Sigmoid colon (tissue), 7 donors: ENCODE results near the gene NRN1. TPM values are rescaled to one million over a fixed set of nuclear protein-coding genes. Genes with fewer than 3 reads are reported as not detected.
"Not testable (repeated sequence)": the region's sequence is repeated elsewhere in the genome, so short reads cannot be mapped to it uniquely, and the experiment has no call there.

Experiments used
- DNase-seq: peaks from one replicate; pipeline ENCODE4 v3.0.0-alpha.2; 2019
- H3K27ac ChIP-seq, 4 donors: fragments of 200-600 bp; sonication (generic); one replicate each; pipeline ENCODE4 v1.5.1; 2016 to 2019; ENCODE audit warnings: mild to moderate bottlenecking in 1 of 4
- H3K27me3 ChIP-seq, 3 donors: fragments of 200-600 bp; sonication (generic); one replicate each; pipeline ENCODE4 v1.5.1; 2019; ENCODE audit warnings: mild to moderate bottlenecking in 1 of 3
- H3K36me3 ChIP-seq, 4 donors: fragments of 200-600 bp; sonication (generic); one replicate each; pipeline ENCODE4 v1.5.1; 2016 to 2019
- H3K4me1 ChIP-seq, 4 donors: fragments of 200-600 bp; sonication (generic); one replicate each; pipeline ENCODE4 v1.5.1; 2017 to 2019
- H3K4me3 ChIP-seq, 4 donors: fragments of 200-600 bp; sonication (generic); one replicate each; pipeline ENCODE4 v1.5.1; 2017 to 2019; ENCODE audit warnings: mild to moderate bottlenecking in 2 of 4, moderate library complexity in 1 of 4
- H3K9me3 ChIP-seq, 4 donors: fragments of 200-600 bp in 3 of 4; sonication (generic) in 3 of 4; one replicate each; pipeline versions ENCODE4 v1.5.1 to v1.6.1; 2013 to 2019
- EP300 ChIP-seq, 4 donors: sonication (generic); formaldehyde crosslinking; IDR thresholded peaks; one replicate each; pipeline ENCODE4 v1.6.1; 2017; ENCODE audit warnings: antibody characterized with exemption in 4 of 4
- POLR2A ChIP-seq, 2 donors: fragments of 450-650 bp; IDR thresholded peaks; one replicate each; pipeline ENCODE4 v1.6.1; 2016; ENCODE audit warnings: antibody characterized with exemption in 2 of 2, mild to moderate bottlenecking in 2 of 2, moderate library complexity in 2 of 2
- POLR2AphosphoS5 ChIP-seq, 4 donors: sonication (generic); formaldehyde crosslinking; IDR thresholded peaks; one replicate each; pipeline ENCODE4 v1.6.1; 2017; ENCODE audit warnings: antibody characterized with exemption in 4 of 4
- WGBS, 2 donors: extraction: QIAGEN DNeasy Blood & Tissue Kit; methylation state at CpG; one replicate each; pipeline ENCODE4 v1.1.7; 2013; 5-methylcytosine and 5-hydroxymethylcytosine counted together
- intact Hi-C: fragments of 100-400 bp; cut with DNase I; formaldehyde crosslinking; loops from one replicate; pipeline ENCODE4 v1.15.1; 2023
- polyA plus RNA-seq, 3 donors: library from polyadenylated mRNA; stranded (reverse); fragments of 200-250 nt; gene quantifications; one replicate each; pipeline ENCODE4 v1.2.3, GENCODE V29; 2013
- total RNA-seq, 4 donors: library from RNA; depleted of rRNA; stranded (reverse); fragments of >200 nt; gene quantifications; one replicate each; pipeline ENCODE4 v1.1.0, GENCODE V29; 2016
- TF ChIP-seq, protein P1 (sequence below), 4 experiments: fragments of 450-650 bp in 3 of 4; fragments of 200-600 bp in 1 of 4; IDR thresholded peaks; one replicate each; pipeline ENCODE4 v1.5.1; 2016 to 2019; ENCODE audit warnings: antibody characterized with exemption in 4 of 4, mild to moderate bottlenecking in 3 of 4, moderate library complexity in 2 of 4
- donor health status: healthy with polysubstance abuse.
- donor health status: Bipolar disorder and iron deficiency.
- donor health status: healthy.

Gene NRN1
- total and polyA plus RNA-seq, 7 donors, result 1.4 to 10.7 (median 6.0) TPM

DNA sequence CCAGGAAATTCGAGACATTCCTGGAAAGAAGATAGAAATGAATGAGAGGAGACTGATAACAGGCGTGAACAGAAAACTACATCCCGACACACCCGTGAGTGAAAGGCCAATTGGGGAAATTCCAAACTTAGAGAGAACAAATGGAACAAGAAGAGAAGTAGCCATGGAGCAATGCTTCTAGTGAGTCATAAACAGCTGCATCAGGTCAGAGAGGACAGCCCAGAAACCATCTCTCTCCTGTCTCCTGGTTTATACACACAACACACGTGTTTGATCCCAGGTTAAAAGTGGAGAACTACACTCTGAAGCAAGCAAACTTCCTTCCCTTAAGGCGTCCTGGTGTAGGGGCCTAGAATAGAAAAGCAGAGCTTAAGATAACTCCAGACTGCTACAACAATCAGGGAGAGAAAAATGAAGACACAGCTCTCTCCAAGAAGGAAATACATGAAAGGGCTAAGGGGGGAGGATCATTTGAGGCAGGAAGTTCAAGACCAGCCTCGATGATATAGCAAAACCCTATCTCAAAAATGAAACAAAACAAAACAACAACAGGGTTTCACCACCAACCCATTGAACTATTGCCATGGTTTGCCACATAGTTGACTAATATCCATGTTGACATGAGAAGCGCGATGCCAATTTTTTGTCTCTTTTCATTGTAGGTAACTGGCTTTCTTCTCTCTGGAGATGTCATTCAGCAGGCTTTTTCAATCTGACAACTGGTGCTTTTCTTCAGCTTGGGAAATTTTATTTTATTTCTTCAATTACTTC lies 26.9 kb downstream of the NRN1 start:
- Histone ChIP-seq H3K4me3 (no peak overlapping the region), H3K9me3 (no peaks in the 10 kb centered on the region), H3K27ac (peak overlapping the region in 1 of 4 donors; percentile 20), H3K27me3 (no peaks in the 10 kb centered on the region), H3K36me3 (no peaks in the 10 kb centered on the region), H3K4me1 (peaks cover 0 to 6% (median 0%) of the 10 kb centered on the region in 4 donors)
- WGBS, 2 donors, result 60 to 69% methylated on average over 9 of the region's 9 CpGs
- no peak for DNase-seq
- intact Hi-C loops, result no loop called here
- TF ChIP-seq POLR2AphosphoS5 (IDR thresholded peaks at IDR 0.05) (peak; percentile 33 to 63 (median 50)), EP300 (IDR thresholded peaks at IDR 0.05) (no peak), POLR2A (IDR thresholded peaks at IDR 0.05) (no peak)
- TF ChIP-seq, protein P1, sequence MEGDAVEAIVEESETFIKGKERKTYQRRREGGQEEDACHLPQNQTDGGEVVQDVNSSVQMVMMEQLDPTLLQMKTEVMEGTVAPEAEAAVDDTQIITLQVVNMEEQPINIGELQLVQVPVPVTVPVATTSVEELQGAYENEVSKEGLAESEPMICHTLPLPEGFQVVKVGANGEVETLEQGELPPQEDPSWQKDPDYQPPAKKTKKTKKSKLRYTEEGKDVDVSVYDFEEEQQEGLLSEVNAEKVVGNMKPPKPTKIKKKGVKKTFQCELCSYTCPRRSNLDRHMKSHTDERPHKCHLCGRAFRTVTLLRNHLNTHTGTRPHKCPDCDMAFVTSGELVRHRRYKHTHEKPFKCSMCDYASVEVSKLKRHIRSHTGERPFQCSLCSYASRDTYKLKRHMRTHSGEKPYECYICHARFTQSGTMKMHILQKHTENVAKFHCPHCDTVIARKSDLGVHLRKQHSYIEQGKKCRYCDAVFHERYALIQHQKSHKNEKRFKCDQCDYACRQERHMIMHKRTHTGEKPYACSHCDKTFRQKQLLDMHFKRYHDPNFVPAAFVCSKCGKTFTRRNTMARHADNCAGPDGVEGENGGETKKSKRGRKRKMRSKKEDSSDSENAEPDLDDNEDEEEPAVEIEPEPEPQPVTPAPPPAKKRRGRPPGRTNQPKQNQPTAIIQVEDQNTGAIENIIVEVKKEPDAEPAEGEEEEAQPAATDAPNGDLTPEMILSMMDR (IDR thresholded peaks at IDR 0.05), result no peak

DNA sequence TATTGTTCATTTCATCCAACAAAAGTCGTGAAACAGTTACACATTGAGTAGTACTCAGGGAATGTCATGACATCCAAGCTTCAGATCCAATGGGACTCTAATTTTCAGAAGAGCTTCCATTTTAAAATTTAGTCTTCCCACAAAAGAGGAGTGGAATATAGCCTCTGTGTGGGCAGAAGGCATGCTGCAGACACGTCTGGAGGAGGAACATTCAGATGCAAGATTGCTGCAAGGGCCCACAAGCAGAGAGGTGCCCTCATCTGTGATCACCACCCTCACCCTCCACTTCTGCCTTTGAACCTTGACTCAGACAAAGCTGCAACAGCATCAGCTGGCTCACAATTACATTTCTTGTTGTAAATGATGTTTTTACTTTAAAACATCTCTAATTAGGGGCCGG lies 29.9 kb downstream of the NRN1 start:
- TF ChIP-seq POLR2AphosphoS5 (IDR thresholded peaks at IDR 0.05), result no peak
- no peak for TF ChIP-seq POLR2A (IDR thresholded peaks at IDR 0.05)
- TF ChIP-seq, protein P1 (IDR thresholded peaks at IDR 0.05), result no peak
- TF ChIP-seq EP300 (IDR thresholded peaks at IDR 0.05), result no peak
- 81 to 86% methylated on average over 3 of the region's 3 CpGs for WGBS, 2 donors
- intact Hi-C loops, result no loop called here

DNA sequence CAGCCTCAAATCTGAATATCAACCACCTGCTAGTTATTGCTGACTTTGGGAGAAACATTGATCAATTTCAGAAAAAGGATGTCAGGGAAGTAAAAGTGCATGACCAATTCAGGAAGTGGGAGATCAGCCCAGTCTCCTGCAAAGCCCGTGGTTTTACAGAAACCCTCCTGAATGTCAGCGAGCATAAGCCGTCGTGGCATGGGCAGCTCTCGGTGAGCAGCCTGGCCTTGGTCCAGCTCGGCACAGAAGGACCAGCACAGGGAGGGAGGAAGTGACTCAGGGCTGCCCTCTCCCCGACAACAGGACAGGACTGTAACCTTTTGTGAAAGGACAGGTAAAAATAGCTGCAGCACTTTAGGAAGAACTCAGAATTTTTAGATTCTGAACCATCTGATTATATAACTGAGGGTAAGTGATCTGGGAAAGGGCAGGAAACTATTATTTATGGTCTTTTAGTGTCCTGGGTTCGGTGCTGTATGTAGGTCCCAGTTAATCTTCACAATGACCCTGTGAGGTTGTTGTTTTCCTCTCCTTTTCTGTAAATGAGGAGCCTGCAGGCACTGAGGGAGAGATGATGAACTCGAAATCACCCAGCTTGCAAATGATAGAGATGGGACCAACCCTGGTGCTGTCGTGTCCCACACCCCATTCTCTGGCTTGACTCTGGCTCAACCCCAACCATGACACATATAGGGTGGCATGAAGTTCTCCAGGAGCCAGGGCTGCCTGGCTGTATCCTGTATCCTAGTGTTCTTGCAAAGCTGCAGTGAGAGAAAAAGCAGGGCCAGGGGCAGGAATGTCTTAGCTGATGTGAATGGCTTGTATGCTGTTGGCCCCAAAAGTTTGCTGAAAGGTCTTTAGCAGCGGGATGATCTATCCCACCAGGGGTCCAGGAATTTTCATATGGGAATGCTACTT lies 37.6 kb downstream of the NRN1 start:
- Histone ChIP-seq H3K36me3 (no peaks in the 10 kb centered on the region), H3K9me3 (no peaks in the 10 kb centered on the region), H3K27me3 (no peaks in the 10 kb centered on the region), H3K27ac (no peak overlapping the region), H3K4me1 (peaks cover 0 to 12% (median 10%) of the 10 kb centered on the region in 4 donors), H3K4me3 (no peak overlapping the region)
- 43 to 54% methylated on average over 11 of the region's 11 CpGs for WGBS, 2 donors
- intact Hi-C loops, result no loop called here
- no peak for DNase-seq
- TF ChIP-seq, protein P1 (IDR thresholded peaks at IDR 0.05), result no peak
- TF ChIP-seq EP300 (IDR thresholded peaks at IDR 0.05) (no peak), POLR2AphosphoS5 (IDR thresholded peaks at IDR 0.05) (no peak)

More for the DNA sequence above, 29.9 kb downstream of the NRN1 start:
- Histone ChIP-seq H3K4me3 (no peak overlapping the region), H3K27me3 (no peaks in the 10 kb centered on the region), H3K4me1 (peaks cover 0 to 4% (median 0%) of the 10 kb centered on the region in 4 donors), H3K36me3 (no peaks in the 10 kb centered on the region), H3K27ac (no peak overlapping the region), H3K9me3 (no peaks in the 10 kb centered on the region)
- DNase-seq, result no peak

DNA sequence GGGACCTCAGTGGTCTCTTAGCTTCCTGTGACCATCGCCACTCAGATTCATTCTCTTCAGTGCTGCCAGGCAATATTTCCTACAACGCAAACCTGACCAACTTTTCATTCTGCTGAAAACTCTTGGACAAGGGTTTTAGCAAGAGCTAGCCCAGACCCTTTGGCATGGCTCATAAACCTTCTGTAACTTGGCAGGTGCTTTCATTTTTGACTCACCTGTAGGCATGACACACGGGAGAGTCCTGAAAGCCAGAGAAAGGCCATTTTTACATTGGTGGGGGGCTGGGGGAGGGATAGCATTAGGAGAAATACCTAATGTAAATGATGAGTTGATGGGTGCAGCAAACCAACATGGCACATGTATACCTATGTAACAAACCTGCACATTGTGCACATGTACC lies 38.7 kb downstream of the NRN1 start:
- 77 to 87% methylated on average over 3 of the region's 3 CpGs for WGBS, 2 donors

DNA sequence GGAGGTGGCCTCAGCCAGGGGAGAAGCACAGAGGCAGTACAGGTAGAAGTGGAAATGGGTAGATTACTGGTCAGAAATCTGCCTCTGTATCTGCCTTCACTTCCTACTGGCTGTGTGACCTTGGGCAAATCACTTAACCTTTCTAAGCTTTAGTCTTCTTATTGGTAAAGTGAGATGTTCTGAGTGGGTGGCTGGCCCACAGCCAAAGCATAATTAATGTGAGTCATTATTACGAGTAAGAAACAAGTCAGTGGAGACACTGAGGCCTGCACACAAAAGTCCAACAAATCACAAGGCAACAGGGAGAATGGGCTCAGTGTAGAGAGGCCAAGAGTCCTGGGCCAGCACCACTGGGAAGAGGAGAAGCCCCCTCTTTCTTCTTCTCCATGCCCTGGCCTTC lies 39.1 kb downstream of the NRN1 start:
- H3K27me3 ChIP-seq, result no peaks in the 10 kb centered on the region
- TF ChIP-seq, protein P1 (IDR thresholded peaks at IDR 0.05), result no peak
- TF ChIP-seq POLR2A (IDR thresholded peaks at IDR 0.05), result no peak
- TF ChIP-seq POLR2AphosphoS5 (IDR thresholded peaks at IDR 0.05), result no peak
- TF ChIP-seq EP300 (IDR thresholded peaks at IDR 0.05), result no peak
- H3K4me3 ChIP-seq, result no peak overlapping the region
- WGBS, 2 donors, result 79 to 88% methylated on average over 1 of the region's 1 CpG
- DNase-seq, result no peak
- no peaks in the 10 kb centered on the region for H3K9me3 ChIP-seq
- H3K27ac ChIP-seq, result no peak overlapping the region
- H3K36me3 ChIP-seq, result no peaks in the 10 kb centered on the region
- peaks cover 0 to 12% (median 10%) of the 10 kb centered on the region in 4 donors for H3K4me1 ChIP-seq
- intact Hi-C loops, result no loop called here

More for the DNA sequence above, 38.7 kb downstream of the NRN1 start:
- H3K4me1 ChIP-seq, result peaks cover 0 to 12% (median 10%) of the 10 kb centered on the region in 4 donors
- H3K27ac ChIP-seq, DNase-seq, H3K9me3 ChIP-seq, H3K36me3 ChIP-seq, intact Hi-C loops, H3K27me3 ChIP-seq, H3K4me3 ChIP-seq: not testable (repeated sequence)
